OCI-LY3 (cell line): ENCODE results near the gene LRGUK.

Experiments
- H2AFZ ChIP-seq: fragments of 200-600, 300-600 bp; shearing (Covaris generic); 2 replicates; pipeline ENCODE4 v1.6.0; 2014; ENCODE audit warnings: antibody characterized with exemption, low read depth, low read length
- H3K27ac ChIP-seq: fragments of 200-600, 300-600 bp; sonication (generic); 2 replicates; pipeline ENCODE4 v1.5.1; 2014; ENCODE audit warnings: mild to moderate bottlenecking, low read length, moderate library complexity, mixed read lengths
- H3K27me3 ChIP-seq: fragments of 200-600, 300-600 bp; sonication (generic); 2 replicates; pipeline ENCODE4 v1.6.1; 2014; ENCODE audit warnings: low read depth, low read length, mixed read lengths
- H3K36me3 ChIP-seq: fragments of 200-600, 300-600 bp; sonication (generic); replicated peaks from 2 replicates; pipeline ENCODE3; 2014; ENCODE audit warnings: low read depth, low read length, mixed read lengths
- H3K4me1 ChIP-seq: fragments of 300-600, 200-600 bp; sonication (generic); 2 replicates; pipeline ENCODE4 v1.6.1; 2014; ENCODE audit warnings: low read length, mixed read lengths
- H3K4me2 ChIP-seq: fragments of 200-600, 300-600 bp; sonication (generic); 2 replicates; pipeline ENCODE4 v1.6.1; 2014; ENCODE audit warnings: low read length, mixed read lengths
- H3K4me3 ChIP-seq: fragments of 300-600, 200-600 bp; sonication (generic); 2 replicates; pipeline ENCODE4 v1.5.1; 2014; ENCODE audit warnings: antibody characterized with exemption, mild to moderate bottlenecking, low read length, moderate library complexity
- H3K79me2 ChIP-seq: fragments of 300-600, 200-600 bp; shearing (Covaris generic); 2 replicates; pipeline ENCODE4 v1.6.1; 2014; ENCODE audit warnings: mild to moderate bottlenecking, low read length, mixed read lengths
- H3K9ac ChIP-seq: fragments of 300-600, 200-600 bp; shearing (Covaris generic); 2 replicates; pipeline ENCODE4 v1.6.0; 2014; ENCODE audit warnings: mild to moderate bottlenecking, low read length, moderate library complexity
- H3K9me3 ChIP-seq: fragments of 200-600, 300-600 bp; shearing (Covaris generic); 2 replicates; pipeline ENCODE4 v1.6.1; 2014; ENCODE audit warnings: low read length, mixed read lengths; ENCODE audit not compliant: insufficient read depth
- H4K20me1 ChIP-seq: fragments of 200-600, 300-600 bp; sonication (generic); 2 replicates; pipeline ENCODE4 v1.6.1; 2016; ENCODE audit warnings: low read length, mixed read lengths; ENCODE audit not compliant: insufficient read depth
- CTCF ChIP-seq: fragments of 200-600, 300-600 bp; sonication (generic); IDR thresholded peaks from 2 replicates; pipeline ENCODE4 v1.5.1; 2014; ENCODE audit warnings: antibody characterized with exemption, low read length, low read depth
- EZH2phosphoT487 ChIP-seq: fragments of 200-600 bp; shearing (Covaris generic); IDR thresholded peaks from 2 replicates; pipeline ENCODE4 v1.6.1; 2018; ENCODE audit warnings: antibody characterized with exemption, mixed run types, low read depth

LRGUK gene

GRCh38 chr7:134083766-134084487 is 43.2 kb upstream of the LRGUK start:
- Histone ChIP-seq H3K36me3 (peaks cover 2% of the 10 kb centered on the region), H3K9ac (no peak overlapping the region), H3K4me3 (no peak overlapping the region), H3K27me3 (no peaks in the 10 kb centered on the region), H2AFZ (no peak overlapping the region), H3K9me3 (peaks cover 15% of the 10 kb centered on the region), H3K79me2 (no peaks in the 10 kb centered on the region), H3K27ac (no peak overlapping the region), H3K4me2 (no peak overlapping the region), H3K4me1 (peaks cover 10% of the 10 kb centered on the region), H4K20me1 (no peaks in the 10 kb centered on the region)
- TF ChIP-seq EZH2phosphoT487 (no peak), CTCF (no peak)

GRCh38 chr7:134084488-134085144 is 42.5 kb upstream of the LRGUK start:
- TF ChIP-seq EZH2phosphoT487 (no peak), CTCF (no peak)
- Histone ChIP-seq H3K9ac (no peak overlapping the region), H3K4me3 (no peak overlapping the region), H3K79me2 (no peaks in the 10 kb centered on the region), H3K4me1 (peaks cover 10% of the 10 kb centered on the region), H3K4me2 (no peak overlapping the region), H3K36me3 (peaks cover 2% of the 10 kb centered on the region), H4K20me1 (no peaks in the 10 kb centered on the region), H3K9me3 (peaks cover 21% of the 10 kb centered on the region), H2AFZ (no peak overlapping the region), H3K27me3 (no peaks in the 10 kb centered on the region), H3K27ac (no peak overlapping the region)

GRCh38 chr7:134085311-134085710 is 41.8 kb upstream of the LRGUK start:
- Histone ChIP-seq H3K4me2 (no peak overlapping the region), H3K9ac (no peak overlapping the region), H3K4me3 (no peak overlapping the region), H2AFZ (no peak overlapping the region), H3K27ac (no peak overlapping the region), H4K20me1 (no peaks in the 10 kb centered on the region), H3K79me2 (no peaks in the 10 kb centered on the region), H3K27me3 (no peaks in the 10 kb centered on the region), H3K4me1 (peaks cover 10% of the 10 kb centered on the region), H3K9me3 (peaks cover 26% of the 10 kb centered on the region), H3K36me3 (peaks cover 2% of the 10 kb centered on the region)
- TF ChIP-seq EZH2phosphoT487 (no peak), CTCF (no peak)

GRCh38 chr7:134086998-134087735 is 40.0 kb upstream of the LRGUK start:
- Histone ChIP-seq H3K27ac (no peak overlapping the region), H3K4me1 (peaks cover 10% of the 10 kb centered on the region), H3K9me3 (peaks cover 31% of the 10 kb centered on the region), H4K20me1 (no peaks in the 10 kb centered on the region), H3K4me2 (no peak overlapping the region), H3K79me2 (no peaks in the 10 kb centered on the region), H2AFZ (no peak overlapping the region), H3K9ac (no peak overlapping the region), H3K27me3 (no peaks in the 10 kb centered on the region), H3K36me3 (peaks cover 2% of the 10 kb centered on the region), H3K4me3 (no peak overlapping the region)
- TF ChIP-seq CTCF (no peak), EZH2phosphoT487 (no peak)
